Skin of body (tissue), 2 donors: ENCODE data around the gene SLC5A2. TPM values are rescaled to one million over a fixed set of nuclear protein-coding genes. Genes with fewer than 3 reads are reported as not detected.

Source experiments
- DNase-seq: peaks from one replicate; lab custom pipeline; 2025; lab: John Stamatoyannopoulos, UW
- total RNA-seq: library from RNA; depleted of rRNA; stranded (reverse); fragments of >200 nt; gene quantifications from one replicate; pipeline ENCODE4 v1.2.3, GENCODE V29; 2014

The SLC5A2 gene
- total RNA-seq, 1 donor from 2014 or later = 0.10 TPM

DNA sequence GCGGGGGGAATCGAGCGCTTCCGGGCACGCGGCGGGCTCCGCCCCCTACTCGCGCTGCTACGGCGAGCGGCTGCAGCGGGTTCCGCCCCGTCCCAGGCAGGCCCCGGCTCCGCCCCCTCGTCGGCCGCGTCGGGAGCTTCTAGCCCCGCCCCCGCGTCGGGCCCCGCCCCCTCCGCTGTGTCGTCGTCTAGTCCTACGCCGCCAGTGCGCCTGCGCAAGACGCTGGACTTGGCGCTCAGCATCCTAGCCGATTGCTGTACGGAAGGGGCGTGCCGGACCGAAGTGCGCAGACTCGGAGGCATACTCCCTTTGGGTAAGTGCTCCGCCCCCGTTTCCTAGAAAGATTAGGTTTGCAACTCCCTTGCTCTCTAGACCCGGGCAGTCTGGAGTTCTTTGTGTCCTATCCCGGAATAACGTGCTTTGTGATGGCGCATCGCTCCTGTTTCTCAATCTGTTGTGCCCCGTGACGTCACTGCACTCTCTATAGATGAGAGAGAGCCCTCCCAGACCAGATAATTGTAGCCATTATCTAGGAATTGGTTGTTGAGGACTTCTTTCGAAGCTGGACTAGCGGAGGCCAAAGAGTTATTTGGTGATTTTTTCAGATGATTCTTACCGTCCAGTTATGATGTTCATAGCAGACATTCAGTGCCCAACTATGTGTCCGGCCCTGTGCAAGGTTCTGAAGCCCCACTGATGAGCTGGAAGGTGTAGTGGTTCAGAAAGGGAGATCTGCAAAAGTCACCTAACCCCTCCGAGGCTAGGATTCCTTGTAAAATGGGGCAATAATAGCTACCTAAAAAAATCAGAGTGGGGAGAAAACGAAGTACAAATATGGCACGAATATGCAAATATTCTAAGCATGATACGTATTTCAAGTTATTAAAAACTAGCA lies 23.0 kb upstream of the SLC5A2 start:
- DNase-seq = peak; percentile 100

DNA sequence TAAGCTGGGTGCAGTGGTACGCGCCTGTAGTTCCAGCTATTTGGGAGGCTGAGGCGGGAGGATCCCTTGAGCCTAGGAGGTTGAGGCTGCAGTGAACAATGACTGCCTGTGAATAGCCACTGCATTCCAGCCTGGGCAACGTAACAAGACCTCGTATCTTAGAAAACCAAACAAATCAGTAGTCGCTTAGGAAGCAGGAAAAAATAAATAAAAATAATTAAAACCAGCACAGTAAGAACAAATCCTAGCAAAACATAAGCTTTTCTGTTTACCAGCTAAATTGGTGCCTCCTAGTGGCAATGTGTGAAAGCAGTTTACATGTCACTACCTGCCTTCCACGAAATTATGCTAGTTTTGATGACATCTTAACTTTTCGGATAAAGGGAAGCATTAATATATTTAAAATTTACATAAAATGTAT lies 22.3 kb upstream of the SLC5A2 start:
- peak; percentile 79 for DNase-seq

DNA sequence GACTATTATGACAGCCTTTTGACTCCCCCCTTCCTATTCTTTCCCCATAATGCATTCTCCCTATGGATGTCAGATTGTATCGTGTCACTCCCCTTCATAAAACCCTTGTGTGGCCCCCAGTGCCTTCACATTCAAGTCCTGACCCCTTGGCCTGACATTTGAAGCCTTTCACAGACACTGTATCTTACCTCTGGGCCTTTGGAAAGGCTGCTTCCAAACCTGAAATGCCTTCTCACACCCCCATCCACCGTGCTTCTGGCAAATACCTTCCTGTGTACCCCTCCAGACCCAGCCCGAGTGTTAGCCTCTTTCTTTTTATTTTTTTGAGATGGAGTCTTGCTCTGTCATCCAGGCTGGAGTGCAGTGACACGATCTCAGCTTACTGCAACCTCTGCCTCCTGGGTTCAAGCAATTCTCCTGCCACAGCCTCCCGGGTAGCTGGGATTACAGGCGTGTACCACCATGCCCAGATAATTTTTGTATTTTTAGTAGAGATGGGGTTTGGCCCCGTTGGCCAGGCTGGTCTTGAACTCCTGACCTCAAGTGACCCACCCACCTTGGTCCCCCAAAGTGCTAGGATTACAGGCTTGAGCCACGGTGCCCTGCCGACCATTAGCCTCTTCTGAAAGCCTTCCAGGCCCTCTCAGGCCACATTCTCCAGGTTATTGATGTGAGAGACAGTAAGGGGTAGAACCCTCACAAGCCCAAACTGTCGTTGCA lies 21.6 kb upstream of the SLC5A2 start:
- DNase-seq = no peak

DNA sequence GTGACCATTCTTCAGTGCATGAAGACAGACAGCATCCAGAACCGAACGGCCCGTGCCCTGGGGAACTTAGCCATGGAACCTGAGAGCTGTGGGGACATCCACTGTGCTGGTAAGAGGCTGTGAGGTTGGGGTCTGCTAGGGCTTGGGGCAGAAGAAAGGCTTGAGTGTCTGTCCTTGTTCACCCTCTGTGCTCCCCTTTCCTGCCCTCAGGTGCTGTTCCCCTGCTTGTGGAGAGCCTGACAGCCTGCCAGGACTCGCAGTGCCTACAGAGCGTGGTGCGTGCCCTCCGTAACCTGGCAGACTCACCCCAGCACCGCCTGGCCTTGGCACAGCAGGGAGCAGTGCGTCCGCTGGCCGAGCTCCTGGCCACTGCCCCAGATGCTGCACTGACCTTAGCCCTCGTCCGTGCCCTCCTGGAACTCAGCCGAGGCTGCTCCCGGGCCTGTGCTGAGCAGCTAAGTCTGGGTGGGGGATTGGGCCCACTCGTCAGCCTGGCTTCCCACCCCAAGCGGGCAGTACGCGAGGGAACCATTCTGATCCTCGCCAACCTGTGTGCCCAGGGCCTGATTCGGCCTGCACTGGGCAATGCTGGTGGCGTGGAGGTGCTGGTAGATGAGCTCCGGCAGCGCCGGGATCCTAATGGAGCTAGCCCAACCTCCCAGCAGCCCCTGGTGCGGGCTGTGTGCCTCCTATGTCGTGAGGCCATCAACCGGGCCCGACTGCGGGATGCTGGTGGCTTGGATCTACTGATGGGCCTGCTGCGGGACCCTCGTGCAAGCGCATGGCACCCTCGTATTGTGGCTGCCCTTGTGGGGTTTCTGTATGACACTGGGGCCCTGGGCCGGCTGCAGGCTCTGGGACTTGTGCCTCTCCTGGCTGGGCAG lies 20.8 kb upstream of the SLC5A2 start:
- DNase-seq = no peak

DNA sequence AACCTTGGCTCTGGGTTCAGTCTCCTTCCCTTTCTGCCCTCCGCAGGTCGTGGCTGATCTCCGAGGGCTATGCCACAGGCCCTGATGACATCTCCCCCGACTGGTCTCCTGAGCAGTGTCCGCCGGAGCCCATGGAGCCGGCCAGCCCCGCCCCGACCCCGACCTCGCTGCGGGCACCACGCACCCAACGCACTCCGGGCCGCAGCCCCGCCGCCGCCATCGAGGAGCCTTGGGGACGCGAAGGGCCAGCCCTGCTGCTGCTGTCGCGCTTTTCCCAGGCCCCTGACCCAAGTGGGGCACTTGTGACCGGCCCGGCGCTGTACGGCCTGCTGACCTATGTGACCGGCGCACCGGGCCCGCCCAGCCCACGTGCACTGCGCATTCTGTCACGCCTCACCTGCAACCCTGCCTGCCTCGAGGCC lies 18.6 kb upstream of the SLC5A2 start:
- no peak for DNase-seq

DNA sequence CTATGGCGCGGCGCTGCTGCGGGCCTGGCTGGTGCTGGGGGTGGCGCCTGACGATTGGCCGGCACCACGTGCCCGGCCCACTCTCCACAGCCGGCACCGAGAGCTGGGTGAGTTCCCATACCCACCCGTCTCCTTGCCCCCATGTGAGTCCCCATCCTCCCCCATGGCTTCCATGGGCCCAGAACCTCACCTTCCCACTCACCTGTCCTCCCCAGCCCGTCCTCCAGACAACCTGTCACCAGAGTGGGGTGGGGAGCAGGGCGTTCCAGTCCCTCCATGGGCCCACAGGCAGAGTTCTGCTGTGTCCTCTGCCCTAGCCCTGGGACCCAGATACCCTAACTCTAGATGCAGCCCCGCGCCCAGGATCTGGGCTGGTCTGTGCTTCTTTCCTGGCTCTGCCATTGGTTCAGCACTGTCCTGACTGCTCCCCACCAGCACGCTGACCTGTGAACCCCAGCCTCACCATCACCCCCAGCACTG lies 18.1 kb upstream of the SLC5A2 start:
- DNase-seq = no peak

DNA sequence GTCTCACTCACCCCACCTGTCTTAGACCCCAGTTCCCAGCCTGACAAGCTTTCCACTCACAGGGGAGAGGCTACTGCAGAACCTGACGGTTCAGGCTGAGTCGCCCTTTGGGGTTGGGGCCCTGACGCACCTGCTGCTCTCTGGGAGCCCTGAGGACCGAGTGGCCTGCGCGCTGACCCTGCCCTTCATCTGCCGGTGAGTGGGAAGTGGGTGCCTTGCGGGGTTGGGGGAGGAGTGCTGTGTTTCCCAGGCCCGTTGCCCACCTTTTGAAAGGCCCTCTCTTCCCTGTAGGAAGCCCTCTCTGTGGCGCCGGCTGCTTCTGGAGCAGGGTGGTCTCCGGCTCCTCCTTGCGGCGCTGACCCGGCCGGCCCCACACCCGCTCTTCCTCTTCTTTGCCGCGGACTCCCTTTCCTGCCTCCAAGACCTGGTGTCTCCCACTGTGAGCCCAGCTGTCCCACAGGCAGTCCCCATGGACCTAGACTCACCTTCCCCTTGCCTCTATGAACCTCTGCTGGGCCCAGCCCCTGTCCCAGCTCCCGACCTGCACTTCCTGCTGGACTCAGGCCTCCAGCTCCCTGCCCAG lies 17.0 kb upstream of the SLC5A2 start:
- DNase-seq = no peak

DNA sequence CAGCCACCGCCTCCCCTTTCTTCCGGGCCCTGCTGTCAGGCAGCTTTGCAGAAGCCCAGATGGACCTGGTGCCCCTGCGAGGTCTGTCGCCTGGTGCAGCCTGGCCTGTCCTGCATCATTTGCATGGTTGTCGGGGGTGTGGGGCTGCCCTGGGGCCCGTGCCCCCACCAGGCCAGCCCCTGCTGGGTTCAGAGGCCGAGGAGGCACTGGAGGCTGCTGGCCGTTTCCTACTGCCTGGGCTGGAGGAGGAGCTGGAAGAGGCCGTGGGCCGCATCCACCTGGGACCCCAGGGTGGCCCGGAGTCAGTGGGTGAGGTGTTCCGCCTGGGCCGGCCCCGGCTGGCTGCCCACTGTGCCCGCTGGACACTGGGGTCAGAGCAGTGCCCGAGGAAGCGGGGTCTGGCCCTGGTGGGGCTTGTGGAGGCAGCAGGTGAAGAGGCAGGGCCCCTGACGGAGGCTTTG lies 16.5 kb upstream of the SLC5A2 start:
- no peak for DNase-seq

DNA sequence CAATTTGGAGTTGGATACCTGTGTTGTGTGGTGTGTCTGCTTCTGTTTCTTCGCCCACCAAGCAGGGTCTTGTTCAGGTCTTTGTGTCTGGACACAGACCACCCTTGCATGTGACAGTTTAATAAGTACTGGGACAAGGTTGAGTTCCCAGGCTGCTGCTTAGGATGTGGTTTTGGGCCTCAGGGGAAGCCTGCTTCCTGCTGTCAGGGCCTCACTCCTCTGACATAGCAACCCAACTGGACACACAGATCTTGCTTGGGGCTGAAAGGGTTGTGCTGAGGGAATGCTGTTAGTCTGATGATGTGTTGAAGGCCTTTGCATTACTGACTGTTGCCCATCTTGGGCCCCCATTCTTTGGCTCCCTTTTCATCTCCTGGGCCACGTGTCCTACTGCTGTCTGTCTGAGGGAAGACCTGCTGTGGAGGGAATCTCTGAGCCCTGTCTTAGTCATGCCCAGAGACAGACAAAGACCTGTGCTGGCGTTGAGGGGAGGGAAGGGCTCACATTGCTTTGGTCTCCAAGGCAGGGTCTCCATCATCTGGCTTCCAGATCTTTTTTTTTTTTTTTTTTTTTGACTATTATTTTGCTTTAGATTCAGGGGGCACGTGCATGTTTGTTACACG lies 15.7 kb upstream of the SLC5A2 start:
- no peak for DNase-seq

DNA sequence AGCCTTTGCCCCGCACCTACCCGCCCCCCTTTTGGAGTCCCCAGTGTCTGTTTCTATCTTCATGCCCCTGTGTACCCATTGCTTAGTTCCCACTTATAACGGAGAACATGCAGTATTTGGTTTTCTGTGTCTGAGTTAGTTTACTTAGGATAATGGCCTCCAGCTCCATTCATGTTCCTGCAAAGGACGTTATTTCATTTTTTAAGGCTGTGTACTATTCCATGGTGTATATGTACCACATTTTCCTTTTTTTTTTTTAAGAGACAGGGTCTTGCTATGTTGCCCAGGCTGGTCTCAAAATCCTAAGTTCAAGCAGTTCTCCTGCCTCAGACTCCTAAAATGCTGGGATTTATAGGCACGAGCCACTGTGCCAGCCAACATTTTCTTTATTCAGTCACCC lies 15.1 kb upstream of the SLC5A2 start:
- no peak for DNase-seq

DNA sequence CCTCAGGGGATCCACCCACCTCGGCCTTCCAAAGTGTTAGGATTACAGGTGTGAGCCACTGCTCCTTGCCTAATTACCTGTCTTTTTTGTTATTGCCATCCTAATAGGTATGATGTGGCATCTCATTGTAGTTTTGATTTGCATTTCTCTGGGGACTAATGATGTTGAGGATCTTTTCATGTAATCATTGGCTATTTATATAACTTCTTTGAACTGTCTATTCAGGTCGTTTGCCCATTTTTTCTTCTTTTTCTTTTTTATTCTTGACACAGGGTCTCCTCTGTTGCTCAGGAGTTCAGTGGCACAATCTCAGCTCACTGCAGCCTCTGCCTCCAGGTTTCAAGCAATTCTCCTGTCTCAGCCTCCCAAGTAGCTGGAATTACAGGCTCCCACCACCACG lies 12.3 kb upstream of the SLC5A2 start:
- DNase-seq = no peak

DNA sequence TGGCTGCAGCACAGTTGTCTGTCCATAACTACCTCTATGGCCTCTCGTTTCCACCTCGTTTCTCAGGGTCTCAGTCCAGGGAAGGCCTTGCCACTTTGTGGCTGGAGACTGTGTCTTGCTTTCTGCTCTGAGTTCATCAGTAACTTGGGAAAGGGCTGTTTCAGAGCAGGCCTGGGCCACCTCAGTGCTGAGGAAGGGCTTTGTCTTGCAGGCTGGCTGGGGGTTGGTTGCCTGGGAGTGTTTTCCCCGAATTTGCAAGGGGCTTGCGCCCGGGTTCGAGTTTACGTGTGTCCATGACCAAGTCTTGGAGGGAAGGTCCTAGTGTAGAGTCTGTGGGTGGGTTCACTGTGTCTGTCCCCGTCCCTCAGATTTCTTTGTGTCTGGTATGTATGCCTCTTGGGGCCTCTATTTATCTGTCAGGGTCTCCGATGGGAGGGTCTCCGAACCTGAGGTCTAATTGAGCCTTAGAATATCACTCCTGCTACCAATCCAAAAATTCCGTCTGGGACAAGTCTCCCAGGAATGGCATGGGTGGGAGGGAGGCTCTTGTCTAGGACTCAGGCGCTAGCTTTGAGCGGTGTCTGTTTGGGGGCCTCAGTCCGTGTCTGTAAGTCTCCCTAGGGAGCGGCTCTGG lies 11.6 kb upstream of the SLC5A2 start:
- no peak for DNase-seq

DNA sequence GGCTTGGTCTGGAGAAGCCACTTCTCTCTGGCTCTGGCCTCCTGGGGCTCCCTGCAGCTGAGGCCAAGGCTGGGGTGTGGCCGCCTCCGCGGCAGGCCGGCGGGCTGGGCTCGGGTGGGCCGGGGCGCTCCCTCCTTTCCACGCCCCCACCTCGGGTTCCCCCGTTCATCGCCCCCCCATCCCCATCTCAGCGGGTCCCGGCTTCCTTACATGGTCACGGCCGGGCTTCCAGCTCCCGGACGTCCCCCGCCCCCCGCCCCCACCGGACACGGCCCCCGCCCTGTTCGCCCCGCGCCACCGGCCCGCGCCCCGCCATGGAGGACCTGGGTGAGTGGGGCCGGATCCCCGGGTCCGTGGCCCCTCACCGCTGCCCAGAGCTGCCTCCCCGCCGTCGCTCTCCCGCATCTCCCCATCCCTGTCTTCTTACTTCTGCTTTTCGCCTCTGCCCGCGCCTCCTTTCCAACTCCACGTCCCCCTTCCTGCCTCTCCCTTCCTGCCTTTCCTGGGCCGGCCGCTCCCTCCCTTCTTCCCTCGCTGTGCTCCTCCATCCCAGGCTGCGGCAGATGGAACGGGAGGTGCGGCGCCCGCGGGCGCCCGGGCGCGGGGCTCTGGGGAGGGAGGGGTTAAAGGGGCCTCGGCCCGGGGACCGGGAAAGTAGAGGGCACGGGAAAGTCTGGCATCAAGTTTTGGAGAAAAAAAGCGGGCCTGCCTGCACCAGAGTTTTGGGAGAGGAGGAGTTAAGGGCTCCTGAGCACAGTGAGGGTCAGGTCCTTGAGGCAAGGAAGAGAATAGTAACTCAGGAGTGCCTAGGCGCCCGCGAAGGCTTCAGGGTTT lies 10.8 kb upstream of the SLC5A2 start, which contains the start of gene TGFB1I1:
TSS of gene TGFB1I1 (plus strand) at position 278 of the 834 bp plus-strand sequence. CDS start at position 315, 37 bp downstream.
- DNase-seq = peak; percentile 71

DNA sequence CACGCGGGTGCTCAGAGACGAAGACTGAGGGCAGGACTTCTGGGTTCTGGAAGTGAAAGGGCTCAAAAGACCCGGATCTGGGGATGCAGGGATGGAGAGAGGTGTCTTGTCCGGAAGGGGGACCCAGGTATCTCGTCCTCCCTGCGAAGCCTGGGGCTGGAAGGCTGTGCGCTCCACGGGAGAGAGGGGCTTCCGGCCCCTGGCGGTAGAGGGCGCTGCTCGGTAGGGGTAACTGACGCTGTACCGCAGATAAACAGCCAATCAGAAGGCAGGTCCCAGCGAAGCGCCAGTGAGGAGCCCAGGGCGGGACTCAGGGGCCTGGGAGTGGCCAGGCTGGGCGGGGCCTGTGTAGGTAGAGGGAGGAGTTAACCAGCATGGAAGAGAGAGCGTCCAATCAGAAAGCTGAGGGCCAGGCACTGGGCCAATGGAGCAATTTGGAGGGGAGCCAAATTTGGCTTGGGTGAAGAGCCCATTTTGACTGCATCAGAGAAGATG lies 10.2 kb upstream of the SLC5A2 start:
- peak; percentile 83 for DNase-seq

DNA sequence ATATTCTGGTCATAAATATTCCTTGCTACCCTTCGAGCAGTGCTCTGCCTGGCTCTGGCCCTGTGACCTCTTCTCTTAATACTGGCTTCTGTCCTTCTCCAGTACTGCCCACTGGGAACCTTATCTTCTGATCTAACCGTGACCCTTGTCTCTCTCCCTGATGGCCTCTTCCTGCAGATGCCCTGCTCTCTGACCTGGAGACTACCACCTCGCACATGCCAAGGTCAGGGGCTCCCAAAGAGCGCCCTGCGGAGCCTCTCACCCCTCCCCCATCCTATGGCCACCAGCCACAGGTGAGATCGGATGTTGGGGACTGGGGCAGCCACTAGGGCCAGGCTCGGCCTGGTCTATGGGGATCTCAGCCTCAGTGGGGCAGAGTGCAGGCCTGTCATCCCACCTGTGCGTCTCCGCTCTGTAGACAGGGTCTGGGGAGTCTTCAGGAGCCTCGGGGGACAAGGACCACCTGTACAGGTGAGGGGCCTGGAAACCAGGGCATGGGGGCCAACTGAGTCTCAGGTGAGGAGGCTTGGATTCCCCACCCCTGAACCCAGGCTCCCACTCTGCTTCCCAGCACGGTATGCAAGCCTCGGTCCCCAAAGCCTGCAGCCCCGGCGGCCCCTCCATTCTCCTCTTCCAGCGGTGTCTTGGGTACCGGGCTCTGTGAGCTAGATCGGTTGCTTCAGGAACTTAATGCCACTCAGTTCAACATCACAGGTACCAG lies 9.5 kb upstream of the SLC5A2 start:
- no peak for DNase-seq

DNA sequence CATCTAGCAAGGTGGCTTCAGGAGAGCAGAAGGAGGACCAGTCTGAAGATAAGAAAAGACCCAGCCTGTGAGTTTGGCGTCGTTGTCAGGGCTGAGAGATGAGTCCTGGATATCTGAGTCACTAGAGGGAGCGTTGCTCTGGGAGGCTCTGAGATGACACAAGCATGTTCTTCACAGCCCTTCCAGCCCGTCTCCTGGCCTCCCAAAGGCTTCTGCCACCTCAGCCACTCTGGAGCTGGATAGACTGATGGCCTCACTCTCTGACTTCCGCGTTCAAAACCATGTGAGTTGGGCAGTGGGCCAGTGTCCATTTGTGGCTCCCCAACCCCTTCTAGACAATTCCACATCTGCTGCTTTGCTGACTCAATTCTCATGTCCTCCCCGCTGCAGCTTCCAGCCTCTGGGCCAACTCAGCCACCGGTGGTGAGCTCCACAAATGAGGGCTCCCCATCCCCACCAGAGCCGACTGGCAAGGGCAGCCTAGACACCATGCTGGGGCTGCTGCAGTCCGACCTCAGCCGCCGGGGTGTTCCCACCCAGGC lies 8.7 kb upstream of the SLC5A2 start:
- no peak for DNase-seq

DNA sequence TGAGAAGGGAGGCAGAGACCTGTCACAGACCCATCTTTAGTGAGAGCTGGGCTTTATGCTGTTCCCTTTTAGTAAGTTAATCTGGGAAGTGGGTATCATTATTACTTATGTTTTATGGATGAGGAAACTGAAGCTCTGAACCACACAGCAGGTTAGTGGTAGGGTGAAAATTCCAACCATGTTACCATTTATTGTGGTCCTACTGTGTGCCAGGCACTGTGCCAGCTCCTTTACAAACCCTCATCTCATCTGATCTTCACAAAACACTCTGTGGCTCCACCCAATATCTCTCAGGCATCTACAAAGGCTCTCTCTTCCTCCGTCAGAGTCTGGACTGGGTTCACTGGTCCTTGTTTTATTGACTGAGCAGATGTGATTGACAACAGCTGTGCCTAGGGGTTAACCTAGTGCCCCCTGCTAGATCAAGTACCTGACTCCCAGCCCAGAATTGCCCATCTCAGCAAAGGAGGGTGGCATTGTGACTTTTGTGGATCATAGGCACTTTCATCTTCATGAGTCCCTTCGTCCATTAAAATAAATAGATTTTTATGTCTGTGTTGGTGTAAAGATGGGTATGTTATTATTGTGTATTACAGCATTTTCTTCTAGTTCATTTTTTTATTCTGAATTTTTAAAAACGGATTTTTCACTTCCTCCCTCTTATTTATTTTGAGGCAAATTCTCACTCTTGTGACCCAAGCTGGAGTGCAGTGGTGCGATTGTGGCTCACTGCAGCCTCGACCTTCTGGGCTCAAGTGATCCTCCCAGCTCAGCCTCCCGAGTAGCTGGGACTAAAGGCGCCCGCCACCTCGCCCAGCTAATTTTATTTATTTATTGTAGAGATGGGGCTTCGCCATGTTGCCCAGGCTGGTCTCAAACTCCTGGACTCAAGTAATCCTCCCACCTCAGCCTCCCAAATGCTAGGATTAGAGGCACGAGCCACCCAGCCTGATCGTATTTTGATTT lies 7.9 kb upstream of the SLC5A2 start:
- no peak for DNase-seq
